Measurements from ENCODE around the gene CACNG4. TPM values are rescaled to one million over a fixed set of nuclear protein-coding genes. Genes with fewer than 3 reads are reported as not detected.

The CACNG4 gene
- total and polyA plus RNA-seq, 2 of the 4 experiments (the other 2 are of a cell fraction) = under 0.01 to 0.53 TPM

DNA sequence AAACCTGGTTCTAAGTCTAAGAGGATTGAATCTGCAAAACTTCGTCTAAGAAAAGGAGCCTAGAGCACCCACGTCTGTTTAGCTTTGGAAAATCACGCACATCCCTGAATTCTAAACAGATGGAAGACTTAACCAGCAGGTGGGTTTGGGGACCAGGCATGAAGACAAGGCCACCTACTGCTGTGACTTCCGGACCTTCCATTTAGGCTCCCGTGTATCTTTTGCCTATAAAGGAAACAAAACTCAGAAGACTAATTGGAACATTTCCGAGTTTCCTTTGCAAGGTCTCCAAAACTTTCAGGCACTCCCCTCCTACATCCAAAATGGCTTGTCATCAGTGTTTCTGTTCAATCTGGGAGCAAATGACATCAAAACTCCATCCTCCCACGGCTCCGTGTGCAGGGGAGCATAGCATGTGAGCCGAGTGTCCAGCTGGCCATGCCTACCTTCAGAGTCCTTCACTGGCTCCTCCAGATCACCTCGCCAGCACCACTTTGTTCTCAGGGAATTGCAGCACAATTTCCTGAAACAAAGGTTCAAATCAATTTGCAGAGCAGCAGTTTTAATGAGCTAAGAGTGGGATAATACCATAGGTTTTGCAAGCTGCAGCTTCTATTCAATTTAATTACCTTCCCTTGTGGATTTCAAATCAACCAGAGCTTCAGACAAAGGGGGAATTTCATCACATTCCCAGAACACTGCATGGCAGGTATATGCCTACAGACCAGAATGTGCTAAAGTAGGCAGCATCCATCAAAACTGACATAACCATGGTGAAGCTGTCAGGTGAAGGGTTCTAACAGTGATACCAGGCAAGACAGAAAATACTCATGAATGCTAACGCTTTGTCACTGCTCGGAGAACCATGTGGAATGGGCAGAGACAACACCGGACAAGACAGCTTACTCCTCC, 103.3 kb downstream of the CACNG4 start:
- Histone ChIP-seq H3K56ac (ENCODE audit: extremely low read depth, insufficient read depth, low read length) (no peak overlapping the region), H3K9me1 (ENCODE audit: insufficient read depth, low read length) (0 out of 2 replicates have a peak, but pooled peaks cover 2% of the 10 kb centered on the region), H3K27ac (ENCODE audit: insufficient read depth, low read length) (no peak overlapping the region), H2AK5ac (ENCODE audit: low read depth, low read length) (no peak overlapping the region), H3K9me3 (ENCODE audit: control insufficient read depth, insufficient read depth, low read length) (no peaks in the 10 kb centered on the region), H3K4me2 (ENCODE audit: low read depth, low read length) (no peak overlapping the region), H3K79me1 (ENCODE audit: low read depth in 1 of 2, low read length in 2 of 2) (no peaks in the 10 kb centered on the region; a peak in 1 of 4 replicates), H3K4me3 (ENCODE audit: insufficient read depth, low read depth, low read length) (no peak overlapping the region), H4K20me1 (ENCODE audit: insufficient read depth, low read length) (no peaks in the 10 kb centered on the region), H2BK15ac (ENCODE audit: low read depth, low read length) (no peak overlapping the region), H4K91ac (ENCODE audit: insufficient read depth, low read depth, low read length) (no peak overlapping the region), H3K23ac (ENCODE audit: low read depth, low read length) (no peak overlapping the region; the same call in 1 of the 2 replicates), H3K27me3 (ENCODE audit: control insufficient read depth, insufficient read depth, low read length) (no peaks in the 10 kb centered on the region), H4K8ac (ENCODE audit: low read depth in 2 of 2, low read length in 2 of 2) (no peak overlapping the region), H2AK9ac (replicated peaks; ENCODE audit: low read depth, low read length, poor library complexity) (no peak overlapping the region), H3K18ac (ENCODE audit: low read depth, low read length) (no peak overlapping the region), H3K36me3 (ENCODE audit: control insufficient read depth, insufficient read depth, low read length) (peaks cover 3% of the 10 kb centered on the region; the same call in 1 of the 2 replicates), H3K14ac (replicated peaks; ENCODE audit: low read depth, low read length) (no peak overlapping the region; the same call in 1 of the 2 replicates), H2AFZ (replicated peaks; ENCODE audit: low read length, poor library complexity) (no peak overlapping the region), H4K5ac (ENCODE audit: low read depth, low read length) (no peak overlapping the region), H3K9ac (ENCODE audit: low read depth, low read length) (no peak overlapping the region), H2BK20ac (ENCODE audit: low read depth, low read length) (no peak overlapping the region), H2BK120ac (ENCODE audit: low read depth, low read length) (no peak overlapping the region), H3K4me1 (ENCODE audit: control insufficient read depth, insufficient read depth, low read length) (peaks cover 4% of the 10 kb centered on the region), H3K4ac (ENCODE audit: low read depth, low read length) (no peak overlapping the region), H2BK5ac (ENCODE audit: low read depth, low read length, poor library complexity, severe bottlenecking) (no peak overlapping the region)
- in situ Hi-C loops (cut with MboI; ENCODE audit: low sequenced_read_pairs) (no loop called here), intact Hi-C loops (cut with micrococcal nuclease) (no loop called here), dilution Hi-C loops (cut with HindIII; ENCODE audit: low sequenced_read_pairs, unreplicated experiment) (no loop called here)
- ChIA-PET CTCF (interaction anchor here (2.0 kb wide), 1 partner anchor 10 kb away, joined by 8 read pairs; no protein-coding TSS in a partner anchor), POLR2A (ENCODE audit: unreplicated experiment) (no interaction called here)
- no peak for DNase-seq
- no peak for TF ChIP-seq RFX5 (IDR thresholded peaks at IDR 0.05; ENCODE audit: low read depth, low read length)
- TF ChIP-seq, protein P1, sequence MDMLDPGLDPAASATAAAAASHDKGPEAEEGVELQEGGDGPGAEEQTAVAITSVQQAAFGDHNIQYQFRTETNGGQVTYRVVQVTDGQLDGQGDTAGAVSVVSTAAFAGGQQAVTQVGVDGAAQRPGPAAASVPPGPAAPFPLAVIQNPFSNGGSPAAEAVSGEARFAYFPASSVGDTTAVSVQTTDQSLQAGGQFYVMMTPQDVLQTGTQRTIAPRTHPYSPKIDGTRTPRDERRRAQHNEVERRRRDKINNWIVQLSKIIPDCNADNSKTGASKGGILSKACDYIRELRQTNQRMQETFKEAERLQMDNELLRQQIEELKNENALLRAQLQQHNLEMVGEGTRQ (IDR thresholded peaks at IDR 0.05; ENCODE audit: low read depth, low read length) = no peak
- TF ChIP-seq FOS (IDR thresholded peaks at IDR 0.05; ENCODE audit: low read depth, low read length) = no peak
- TF ChIP-seq SMC3 (IDR thresholded peaks at IDR 0.05; ENCODE audit: low read depth, low read length) = no peak
- TF ChIP-seq BHLHE40 (IDR thresholded peaks at IDR 0.05; ENCODE audit: low read depth, low read length) = no peak
- TF ChIP-seq MXI1 (IDR thresholded peaks at IDR 0.05; ENCODE audit: borderline replicate concordance, low read depth, low read length) = no peak
- no peak for TF ChIP-seq MAZ (IDR thresholded peaks at IDR 0.05; ENCODE audit: borderline replicate concordance, low read depth, low read length)
- TF ChIP-seq, protein P2, sequence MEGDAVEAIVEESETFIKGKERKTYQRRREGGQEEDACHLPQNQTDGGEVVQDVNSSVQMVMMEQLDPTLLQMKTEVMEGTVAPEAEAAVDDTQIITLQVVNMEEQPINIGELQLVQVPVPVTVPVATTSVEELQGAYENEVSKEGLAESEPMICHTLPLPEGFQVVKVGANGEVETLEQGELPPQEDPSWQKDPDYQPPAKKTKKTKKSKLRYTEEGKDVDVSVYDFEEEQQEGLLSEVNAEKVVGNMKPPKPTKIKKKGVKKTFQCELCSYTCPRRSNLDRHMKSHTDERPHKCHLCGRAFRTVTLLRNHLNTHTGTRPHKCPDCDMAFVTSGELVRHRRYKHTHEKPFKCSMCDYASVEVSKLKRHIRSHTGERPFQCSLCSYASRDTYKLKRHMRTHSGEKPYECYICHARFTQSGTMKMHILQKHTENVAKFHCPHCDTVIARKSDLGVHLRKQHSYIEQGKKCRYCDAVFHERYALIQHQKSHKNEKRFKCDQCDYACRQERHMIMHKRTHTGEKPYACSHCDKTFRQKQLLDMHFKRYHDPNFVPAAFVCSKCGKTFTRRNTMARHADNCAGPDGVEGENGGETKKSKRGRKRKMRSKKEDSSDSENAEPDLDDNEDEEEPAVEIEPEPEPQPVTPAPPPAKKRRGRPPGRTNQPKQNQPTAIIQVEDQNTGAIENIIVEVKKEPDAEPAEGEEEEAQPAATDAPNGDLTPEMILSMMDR (conservative IDR thresholded peaks at IDR 0.05; ENCODE audit: low read depth, low read length) = no peak
- no peak for TF ChIP-seq CEBPB (IDR thresholded peaks at IDR 0.05; ENCODE audit: low read depth, low read length)
- TF ChIP-seq MAFK (IDR thresholded peaks at IDR 0.05; ENCODE audit: low read depth, low read length) = no peak
- ATAC-seq (ENCODE audit: low read depth) = no peak
- BruUV-seq (replicated peaks) = no TSS peak
- WGBS, 2 experiments (ENCODE audit: extremely low coverage in 2 of 2, insufficient read length in 1 of 2) = 100% methylated on average over 2 of the region's 13 CpGs; no CpG with 5 or more reads in 1 of the 2 experiments

Data from IMR-90 (cell line).